RWPE2 (cell line): ENCODE results near the gene OR10A2.
A peak's percentile ranks its signal among the peaks of the same experiment; 100 is the strongest.

Source experiments
- ATAC-seq: fragments of 200-7000 bp; cut with Tn5 transposase; 3 replicates; pipeline ENCODE4 v1.9.1; 2021; ENCODE audit warnings: low read depth
- DNase-seq: peaks from one replicate; pipeline ENCODE4 v3.0.0-alpha.2; 2020; ENCODE audit warnings: low spot score
- H3K27ac ChIP-seq: fragments of 450-650 bp; 2 replicates; pipeline ENCODE4 v1.5.1; 2017; ENCODE audit warnings: mild to moderate bottlenecking; ENCODE audit not compliant: poor library complexity, severe bottlenecking
- H3K27me3 ChIP-seq: fragments of 250-450 bp; sonication (Bioruptor Pico); 2 replicates; pipeline ENCODE4 v1.5.1; 2021; ENCODE audit warnings: mild to moderate bottlenecking, moderate library complexity; ENCODE audit not compliant: insufficient read depth, poor library complexity, severe bottlenecking
- H3K36me3 ChIP-seq: fragments of 250-450 bp; sonication (Bioruptor Pico); 2 replicates; pipeline ENCODE4 v1.5.1; 2020; ENCODE audit warnings: low read depth, mild to moderate bottlenecking, moderate library complexity
- H3K4me1 ChIP-seq: fragments of 250-450 bp; sonication (Bioruptor Pico); 2 replicates; pipeline ENCODE4 v1.5.1; 2021; ENCODE audit warnings: mild to moderate bottlenecking, moderate library complexity; ENCODE audit not compliant: insufficient read depth, poor library complexity, severe bottlenecking
- H3K4me3 ChIP-seq: fragments of 250-450 bp; sonication (Bioruptor Pico); 2 replicates; pipeline ENCODE4 v1.5.1; 2021; ENCODE audit warnings: mild to moderate bottlenecking, moderate library complexity; ENCODE audit not compliant: severe bottlenecking
- H3K9me3 ChIP-seq: fragments of 250-450 bp; sonication (Bioruptor Pico); 2 replicates; pipeline ENCODE4 v1.5.1; 2021; ENCODE audit warnings: mild to moderate bottlenecking, moderate library complexity; ENCODE audit not compliant: severe bottlenecking
- CTCF ChIP-seq: fragments of 450-650 bp; IDR thresholded peaks from one replicate; pipeline ENCODE4 v1.5.1; 2017; ENCODE audit warnings: mild to moderate bottlenecking, moderate library complexity; ENCODE audit not compliant: poor library complexity, severe bottlenecking

The OR10A2 gene

GRCh38 chr11:6862961-6863360 lies at the start of gene OR10A2:
TSS of gene OR10A2 (plus strand) at chr11:6863057. CDS start at chr11:6869755, 6,698 bp downstream.
- no peak within 1 kb of the TSS for H3K4me3 ChIP-seq
- H3K9me3 ChIP-seq = no peaks in the 10 kb centered on the region
- TF ChIP-seq CTCF = no peak
- H3K27ac ChIP-seq = no peak within 1 kb of the TSS
- no peaks in the 10 kb centered on the region for H3K27me3 ChIP-seq
- no peaks in the 10 kb centered on the region for H3K4me1 ChIP-seq
- ATAC-seq (peak; percentile 33; the same call in 1 of the 3 replicates), DNase-seq (no peak)
- no peaks in the 10 kb centered on the region for H3K36me3 ChIP-seq

- TF ChIP-seq CTCF = no peak
- DNase-seq (no peak), ATAC-seq (no peak)
- Histone ChIP-seq H3K9me3 (no peaks in the 10 kb centered on the region), H3K27me3 (peaks cover 2% of the 10 kb centered on the region), H3K4me1 (no peaks in the 10 kb centered on the region), H3K27ac (no peak overlapping the region), H3K36me3 (no peaks in the 10 kb centered on the region), H3K4me3 (no peak overlapping the region)
Observed at GRCh38 chr11:6813656-6814055, 49.2 kb upstream of the OR10A2 start.

- DNase-seq (no peak), ATAC-seq (peak; percentile 45; the same call in 1 of the 3 replicates)
- no peak for TF ChIP-seq CTCF
- H3K4me1 ChIP-seq = no peaks in the 10 kb centered on the region
- no peak overlapping the region for H3K4me3 ChIP-seq
- no peaks in the 10 kb centered on the region for H3K9me3 ChIP-seq
- H3K36me3 ChIP-seq = no peaks in the 10 kb centered on the region
- no peak overlapping the region for H3K27ac ChIP-seq
- H3K27me3 ChIP-seq = no peaks in the 10 kb centered on the region
Observed at GRCh38 chr11:6817694-6818093, 45.2 kb upstream of the OR10A2 start.

GRCh38 chr11:6818967-6819366 lies 43.9 kb upstream of the OR10A2 start:
- no peak for TF ChIP-seq CTCF
- H3K9me3 ChIP-seq = no peaks in the 10 kb centered on the region
- DNase-seq = no peak
- H3K27ac ChIP-seq = no peak overlapping the region
- no peak for ATAC-seq
- no peak overlapping the region for H3K4me3 ChIP-seq
- H3K4me1 ChIP-seq = no peaks in the 10 kb centered on the region
- no peaks in the 10 kb centered on the region for H3K27me3 ChIP-seq
- H3K36me3 ChIP-seq = no peaks in the 10 kb centered on the region

- no peaks in the 10 kb centered on the region for H3K27me3 ChIP-seq
- TF ChIP-seq CTCF = no peak
- H3K36me3 ChIP-seq = no peaks in the 10 kb centered on the region
- H3K4me3 ChIP-seq = no peak overlapping the region
- no peak for DNase-seq
- H3K27ac ChIP-seq = no peak overlapping the region
- no peaks in the 10 kb centered on the region for H3K4me1 ChIP-seq
- no peaks in the 10 kb centered on the region for H3K9me3 ChIP-seq
- ATAC-seq = peak; percentile 25; the same call in 1 of the 3 replicates
Observed at GRCh38 chr11:6824136-6824823, 38.6 kb upstream of the OR10A2 start.
